SU-DHL-6 (cell line): ENCODE results near the gene ATP8B2.
"Not testable (repeated sequence)": the region's sequence is repeated elsewhere in the genome, so short reads cannot be mapped to it uniquely, and the experiment has no call there.

ENCODE experiments used
- H2AFZ ChIP-seq: fragments of 200-600 bp; sonication (generic); 2 replicates; pipeline ENCODE4 v1.6.1; 2014; ENCODE audit warnings: low read depth, mild to moderate bottlenecking, moderate library complexity, mixed read lengths, antibody characterized with exemption, low read length; ENCODE audit not compliant: severe bottlenecking
- H3F3A ChIP-seq: fragments of 200-600 bp; shearing (Covaris generic); 2 replicates; pipeline ENCODE4 v1.6.0; 2016; ENCODE audit warnings: antibody characterized with exemption, mild to moderate bottlenecking; ENCODE audit not compliant: insufficient read depth
- H3K27ac ChIP-seq: fragments of 200-600 bp; sonication (generic); 2 replicates; pipeline ENCODE4 v1.5.1; 2016; ENCODE audit warnings: low read depth, mild to moderate bottlenecking, low read length, moderate library complexity, mixed read lengths
- H3K27me3 ChIP-seq: fragments of 200-600 bp; sonication (generic), shearing (Covaris generic); 2 replicates; pipeline ENCODE4 v1.6.0; 2014; ENCODE audit warnings: mild to moderate bottlenecking, low read length
- H3K36me3 ChIP-seq: fragments of 200-600 bp; sonication (generic); 2 replicates; pipeline ENCODE4 v1.6.1; 2014; ENCODE audit warnings: mild to moderate bottlenecking, low read length, mixed read lengths
- H3K4me2 ChIP-seq: fragments of 300-600, 200-600 bp; shearing (Covaris generic), sonication (generic); 2 replicates; pipeline ENCODE4 v1.6.0; 2014; ENCODE audit warnings: low read length, low read depth, mild to moderate bottlenecking; ENCODE audit not compliant: poor library complexity, severe bottlenecking
- H3K4me3 ChIP-seq: fragments of 200-600 bp; sonication (generic); 2 replicates; pipeline ENCODE4 v1.5.1; 2014; ENCODE audit warnings: antibody characterized with exemption, low read length, mild to moderate bottlenecking, mixed read lengths; ENCODE audit not compliant: insufficient read depth, poor library complexity, severe bottlenecking
- H3K79me2 ChIP-seq: fragments of 200-600 bp; sonication (generic); 2 replicates; pipeline ENCODE4 v1.6.1; 2014; ENCODE audit warnings: mild to moderate bottlenecking, low read length, moderate library complexity; ENCODE audit not compliant: insufficient read depth
- H3K9ac ChIP-seq: fragments of 200-600 bp; sonication (generic); 2 replicates; pipeline ENCODE4 v1.7.0; 2014; ENCODE audit warnings: mild to moderate bottlenecking, low read length
- H3K9me2 ChIP-seq: fragments of 200-600 bp; sonication (generic); replicated peaks from 2 replicates; pipeline ENCODE4 v1.6.1; 2014; ENCODE audit warnings: low read length; ENCODE audit not compliant: insufficient read depth
- H3K9me3 ChIP-seq: fragments of 200-600 bp; sonication (generic); 2 replicates; pipeline ENCODE4 v1.6.1; 2014; ENCODE audit warnings: low read length, mixed read lengths; ENCODE audit not compliant: insufficient read depth
- H4K20me1 ChIP-seq: fragments of 200-600 bp; sonication (generic); 2 replicates; pipeline ENCODE4 v1.6.1; 2014; ENCODE audit warnings: low read depth, mild to moderate bottlenecking, antibody characterized with exemption, low read length, moderate library complexity, mixed read lengths
- EZH2phosphoT487 ChIP-seq: fragments of 200-600 bp; sonication (generic), shearing (Covaris generic); conservative IDR thresholded peaks from 2 replicates; pipeline ENCODE4 v1.6.1; 2018; ENCODE audit warnings: mild to moderate bottlenecking, antibody characterized with exemption, low read length, moderate library complexity, mixed read lengths
- TF ChIP-seq, protein P1 (sequence below): fragments of 200-600 bp; sonication (generic); IDR thresholded peaks from one replicate; pipeline ENCODE4 v1.5.1; 2017; ENCODE audit warnings: antibody characterized with exemption, mild to moderate bottlenecking, low read length, moderate library complexity; ENCODE audit not compliant: insufficient read depth, poor library complexity, severe bottlenecking

ATP8B2 gene

DNA sequence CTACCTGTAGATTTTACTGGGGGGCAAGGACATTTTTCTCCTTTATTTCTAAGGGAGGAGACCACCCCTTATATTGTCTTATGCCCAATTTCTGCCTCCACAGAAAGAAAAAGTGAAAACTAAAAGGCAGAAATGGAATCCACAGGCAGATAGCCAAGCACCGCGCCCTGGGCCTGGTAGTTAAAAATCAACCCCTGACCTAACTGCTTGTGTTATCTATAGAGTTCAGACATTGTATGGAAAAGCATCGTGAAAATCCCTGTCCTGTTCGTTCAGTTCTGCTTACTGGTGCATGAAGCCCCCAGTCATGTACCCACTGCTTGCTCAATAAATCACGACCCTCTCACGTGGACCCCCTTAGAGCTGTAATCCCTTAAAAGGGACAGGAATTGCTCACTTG is 46.1 kb downstream of the ATP8B2 start:
- H3K9ac ChIP-seq, result no peak overlapping the region
- TF ChIP-seq, protein P1, sequence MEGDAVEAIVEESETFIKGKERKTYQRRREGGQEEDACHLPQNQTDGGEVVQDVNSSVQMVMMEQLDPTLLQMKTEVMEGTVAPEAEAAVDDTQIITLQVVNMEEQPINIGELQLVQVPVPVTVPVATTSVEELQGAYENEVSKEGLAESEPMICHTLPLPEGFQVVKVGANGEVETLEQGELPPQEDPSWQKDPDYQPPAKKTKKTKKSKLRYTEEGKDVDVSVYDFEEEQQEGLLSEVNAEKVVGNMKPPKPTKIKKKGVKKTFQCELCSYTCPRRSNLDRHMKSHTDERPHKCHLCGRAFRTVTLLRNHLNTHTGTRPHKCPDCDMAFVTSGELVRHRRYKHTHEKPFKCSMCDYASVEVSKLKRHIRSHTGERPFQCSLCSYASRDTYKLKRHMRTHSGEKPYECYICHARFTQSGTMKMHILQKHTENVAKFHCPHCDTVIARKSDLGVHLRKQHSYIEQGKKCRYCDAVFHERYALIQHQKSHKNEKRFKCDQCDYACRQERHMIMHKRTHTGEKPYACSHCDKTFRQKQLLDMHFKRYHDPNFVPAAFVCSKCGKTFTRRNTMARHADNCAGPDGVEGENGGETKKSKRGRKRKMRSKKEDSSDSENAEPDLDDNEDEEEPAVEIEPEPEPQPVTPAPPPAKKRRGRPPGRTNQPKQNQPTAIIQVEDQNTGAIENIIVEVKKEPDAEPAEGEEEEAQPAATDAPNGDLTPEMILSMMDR, result no peak
- no peak for TF ChIP-seq EZH2phosphoT487
- no peaks in the 10 kb centered on the region for H3K9me3 ChIP-seq
- no peaks in the 10 kb centered on the region for H3K79me2 ChIP-seq
- H3K27ac ChIP-seq, result no peak overlapping the region
- no peaks in the 10 kb centered on the region for H4K20me1 ChIP-seq
- H3K27me3 ChIP-seq, result no peaks in the 10 kb centered on the region
- H3K9me2 ChIP-seq, result no peaks in the 10 kb centered on the region
- H3K4me2 ChIP-seq, result no peak overlapping the region
- H3K36me3 ChIP-seq, result no peaks in the 10 kb centered on the region
- H3K4me3 ChIP-seq, result no peak overlapping the region
- no peak overlapping the region for H2AFZ ChIP-seq
- no peaks in the 10 kb centered on the region for H3F3A ChIP-seq

DNA sequence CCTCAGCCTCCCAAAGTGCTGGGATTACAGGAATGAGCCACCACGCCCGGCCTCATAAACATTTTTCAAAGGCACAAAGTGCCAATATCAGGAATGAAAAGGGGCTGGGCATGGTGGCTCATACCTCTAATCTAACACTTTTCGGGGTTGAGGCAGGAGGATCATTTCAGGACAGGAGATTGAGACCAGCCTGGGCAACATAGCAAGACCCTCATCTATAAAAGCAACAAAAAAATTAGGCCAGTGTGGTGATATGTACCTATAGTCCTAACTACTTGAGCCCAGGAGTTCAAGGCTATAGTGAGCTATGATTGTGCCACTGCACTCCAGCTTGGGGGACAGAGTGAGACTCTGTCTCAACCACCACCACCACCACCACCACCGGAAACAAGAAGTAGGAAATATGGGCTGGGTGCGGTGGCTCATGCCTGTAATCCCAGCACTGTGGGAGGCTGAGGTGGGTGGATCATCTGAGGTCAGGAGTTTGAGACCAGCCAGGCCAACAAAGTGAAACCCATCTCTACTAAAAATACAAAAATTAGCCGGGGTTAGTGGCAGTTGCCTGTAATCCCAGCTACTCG is 48.5 kb downstream of the ATP8B2 start:
- not testable (repeated sequence) for H3K9ac ChIP-seq, H3K4me2 ChIP-seq, H3K27me3 ChIP-seq, H3K4me3 ChIP-seq, H3K79me2 ChIP-seq, H3K36me3 ChIP-seq, H3K9me2 ChIP-seq, H2AFZ ChIP-seq, H4K20me1 ChIP-seq, H3K27ac ChIP-seq, H3F3A ChIP-seq, H3K9me3 ChIP-seq

DNA sequence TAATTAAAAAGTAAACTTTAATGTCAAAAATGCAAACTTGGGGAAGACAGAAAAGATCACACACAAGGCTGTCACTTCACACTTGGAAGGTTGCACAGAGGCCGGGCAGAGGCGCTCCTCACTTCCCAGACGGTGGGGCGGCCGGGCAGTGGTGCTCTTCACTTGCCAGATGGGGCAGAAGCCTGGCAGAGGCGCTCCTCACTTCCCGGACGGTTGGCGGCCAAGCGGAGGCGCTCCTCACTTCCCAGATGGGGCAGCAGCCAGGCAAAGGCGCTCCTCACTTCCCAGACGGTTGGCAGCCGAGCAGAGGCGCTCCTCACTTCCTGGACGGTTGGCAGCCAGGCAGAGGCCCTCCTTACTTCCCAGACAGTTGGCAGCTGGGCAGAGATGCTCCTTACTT is 54.0 kb downstream of the ATP8B2 start:
- Histone ChIP-seq H3F3A (no peaks in the 10 kb centered on the region), H2AFZ (no peak overlapping the region), H3K9me2 (no peaks in the 10 kb centered on the region), H3K4me3 (no peak overlapping the region), H3K9me3 (no peaks in the 10 kb centered on the region), H3K27me3 (no peaks in the 10 kb centered on the region), H3K4me2 (no peak overlapping the region), H4K20me1 (no peaks in the 10 kb centered on the region), H3K27ac (no peak overlapping the region), H3K36me3 (no peaks in the 10 kb centered on the region), H3K9ac (no peak overlapping the region), H3K79me2 (no peaks in the 10 kb centered on the region)
- TF ChIP-seq EZH2phosphoT487, result no peak
- TF ChIP-seq, protein P1, result no peak

DNA sequence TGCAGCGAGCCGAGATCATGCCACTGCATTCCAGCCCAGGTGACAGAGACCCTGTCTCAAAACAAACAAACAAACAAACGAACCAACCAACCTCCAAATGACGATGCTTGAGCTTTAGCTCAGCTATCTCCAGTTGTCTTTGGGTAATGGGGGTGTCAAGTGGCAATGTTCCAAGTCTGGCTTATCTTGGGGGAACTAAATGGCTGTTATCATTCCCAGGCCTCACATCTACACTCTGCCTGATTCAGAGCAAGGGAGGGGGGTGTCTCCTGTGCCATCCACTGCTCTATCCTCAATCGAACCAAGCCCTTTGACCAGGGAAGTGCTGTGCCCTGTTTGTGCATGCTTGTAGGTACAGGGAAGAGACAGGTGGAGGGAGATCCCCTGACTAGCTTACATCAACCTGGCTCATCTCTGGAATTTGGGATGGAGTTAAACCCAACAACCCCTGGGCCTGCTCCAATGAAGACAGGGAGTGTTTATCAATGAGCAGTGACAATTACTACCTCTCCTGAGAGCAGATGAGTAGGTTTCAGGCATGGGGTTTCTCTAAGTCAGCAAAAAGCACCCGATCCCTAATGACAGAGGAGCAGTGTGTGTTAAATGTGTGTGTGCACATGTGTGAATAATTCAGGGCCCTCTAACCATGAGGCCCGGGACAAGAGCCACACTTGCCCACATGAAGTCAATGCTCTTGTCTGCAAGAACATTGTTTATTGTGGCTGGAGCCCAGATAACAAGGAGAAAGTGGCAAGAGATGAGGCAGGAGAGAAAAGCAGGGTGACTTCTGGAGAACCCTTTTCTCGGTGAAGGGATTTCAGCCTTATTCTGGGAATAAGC is 59.5 kb downstream of the ATP8B2 start:
- Histone ChIP-seq H3K4me2 (no peak overlapping the region), H4K20me1 (no peaks in the 10 kb centered on the region), H2AFZ (peak overlapping the region; percentile 96), H3K27ac (no peak overlapping the region), H3K36me3 (no peaks in the 10 kb centered on the region), H3K79me2 (no peaks in the 10 kb centered on the region), H3K9ac (no peak overlapping the region), H3K9me2 (no peaks in the 10 kb centered on the region), H3F3A (no peaks in the 10 kb centered on the region), H3K4me3 (no peak overlapping the region), H3K27me3 (no peaks in the 10 kb centered on the region), H3K9me3 (no peaks in the 10 kb centered on the region)
- TF ChIP-seq EZH2phosphoT487, result no peak
- TF ChIP-seq, protein P1, result no peak
